22Rv1 (cell line): ENCODE results near the gene SSBP2.

Source experiments
- H3K27ac ChIP-seq: fragments of 450-650 bp; 2 replicates; pipeline ENCODE4 v1.5.1; 2017
- CTCF ChIP-seq: fragments of 450-650 bp; IDR thresholded peaks from 2 replicates; pipeline ENCODE4 v1.5.1; 2017; ENCODE audit warnings: mild to moderate bottlenecking
- ZFX ChIP-seq: fragments of 450-650 bp; IDR thresholded peaks from 2 replicates; pipeline ENCODE4 v1.6.1; 2017; ENCODE audit warnings: antibody characterized with exemption, borderline replicate concordance

SSBP2 gene

GRCh38 chr5:81642210-81642609 lies 108.7 kb downstream of the SSBP2 start:
- no peak overlapping the region for H3K27ac ChIP-seq
- TF ChIP-seq CTCF (no peak), ZFX (no peak)

GRCh38 chr5:81639556-81639955 lies 111.3 kb downstream of the SSBP2 start:
- H3K27ac ChIP-seq = no peak overlapping the region
- TF ChIP-seq CTCF = no peak
- TF ChIP-seq ZFX = no peak

GRCh38 chr5:81638471-81638870 lies 112.4 kb downstream of the SSBP2 start:
- H3K27ac ChIP-seq = no peak overlapping the region
- TF ChIP-seq ZFX = no peak
- TF ChIP-seq CTCF = no peak

GRCh38 chr5:81633891-81634290 lies 117.0 kb downstream of the SSBP2 start:
- H3K27ac ChIP-seq = no peak overlapping the region
- TF ChIP-seq ZFX = no peak

- no peak overlapping the region for H3K27ac ChIP-seq
- TF ChIP-seq ZFX = no peak
- no peak for TF ChIP-seq CTCF
These were observed 117.4 kb downstream of the SSBP2 start for GRCh38 chr5:81633471-81633870.

- no peak for TF ChIP-seq ZFX
- TF ChIP-seq CTCF = no peak
- no peak overlapping the region for H3K27ac ChIP-seq
These were observed 118.2 kb downstream of the SSBP2 start for GRCh38 chr5:81632679-81633078.

GRCh38 chr5:81631621-81632020 lies 119.3 kb downstream of the SSBP2 start:
- no peak for TF ChIP-seq CTCF
- TF ChIP-seq ZFX = no peak
- H3K27ac ChIP-seq = no peak overlapping the region

GRCh38 chr5:81631124-81631523 lies 119.8 kb downstream of the SSBP2 start:
- TF ChIP-seq ZFX (no peak), CTCF (no peak)
- no peak overlapping the region for H3K27ac ChIP-seq
